ENCODE results near the gene PLIN1. TPM values are rescaled to one million over a fixed set of nuclear protein-coding genes. Genes with fewer than 3 reads are reported as not detected.

Gene PLIN1
- total RNA-seq, 1 donor: under 0.01 TPM

- Histone ChIP-seq H3K4me3 (ENCODE audit: insufficient read depth, low read length) (peak overlapping the region; percentile 63), H3K27ac (ENCODE audit: low read depth, low read length) (peak overlapping the region; percentile 45), H3K4me2 (ENCODE audit: insufficient read depth, low read length) (peak overlapping the region; percentile 79)
These were observed 12.8 kb downstream of the PLIN1 start for GRCh38 chr15:89666184-89666857.

DNA sequence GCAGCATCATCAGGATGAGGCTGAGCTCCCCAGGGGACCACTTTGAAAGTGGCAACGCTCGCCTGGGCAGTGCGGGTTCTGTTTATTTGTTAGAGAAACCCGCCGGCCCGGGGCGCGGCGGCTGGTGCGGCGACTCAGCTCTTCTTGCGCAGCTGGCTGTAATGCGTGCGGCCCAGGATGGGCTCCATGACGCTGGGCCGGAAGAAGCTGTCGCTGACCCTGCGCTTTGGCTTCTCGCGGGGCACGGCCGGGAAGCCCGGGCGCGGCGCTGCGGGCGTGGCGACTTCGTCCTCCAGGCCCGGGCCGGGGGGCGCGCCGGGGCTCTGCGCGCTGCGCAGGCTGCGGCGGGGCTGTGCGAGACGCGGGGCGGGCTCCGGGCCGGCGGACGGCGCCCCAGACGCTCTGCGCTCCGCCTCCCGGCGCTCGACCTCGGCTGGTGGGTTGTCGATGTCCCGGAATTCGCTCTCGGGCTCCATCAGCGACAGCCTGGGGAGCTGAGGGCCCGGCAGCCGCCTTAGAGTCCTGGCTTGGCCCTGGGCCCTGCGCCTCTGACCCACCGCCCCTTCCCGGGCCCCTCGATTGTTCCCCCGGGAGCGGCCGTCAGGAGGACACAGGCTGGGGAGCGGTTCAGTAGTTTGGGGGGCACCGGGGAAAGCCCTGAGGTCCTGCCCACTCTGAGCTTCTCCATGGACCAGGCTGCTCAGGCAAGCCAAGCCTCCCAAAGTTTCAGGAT, 13.6 kb downstream of the PLIN1 start:
- peak overlapping the region; percentile 84 for H2AFZ ChIP-seq (ENCODE audit: low read length)
- H3K27me3 ChIP-seq (ENCODE audit: insufficient read depth, low read length): no peaks in the 10 kb centered on the region
- TF ChIP-seq, protein P1, sequence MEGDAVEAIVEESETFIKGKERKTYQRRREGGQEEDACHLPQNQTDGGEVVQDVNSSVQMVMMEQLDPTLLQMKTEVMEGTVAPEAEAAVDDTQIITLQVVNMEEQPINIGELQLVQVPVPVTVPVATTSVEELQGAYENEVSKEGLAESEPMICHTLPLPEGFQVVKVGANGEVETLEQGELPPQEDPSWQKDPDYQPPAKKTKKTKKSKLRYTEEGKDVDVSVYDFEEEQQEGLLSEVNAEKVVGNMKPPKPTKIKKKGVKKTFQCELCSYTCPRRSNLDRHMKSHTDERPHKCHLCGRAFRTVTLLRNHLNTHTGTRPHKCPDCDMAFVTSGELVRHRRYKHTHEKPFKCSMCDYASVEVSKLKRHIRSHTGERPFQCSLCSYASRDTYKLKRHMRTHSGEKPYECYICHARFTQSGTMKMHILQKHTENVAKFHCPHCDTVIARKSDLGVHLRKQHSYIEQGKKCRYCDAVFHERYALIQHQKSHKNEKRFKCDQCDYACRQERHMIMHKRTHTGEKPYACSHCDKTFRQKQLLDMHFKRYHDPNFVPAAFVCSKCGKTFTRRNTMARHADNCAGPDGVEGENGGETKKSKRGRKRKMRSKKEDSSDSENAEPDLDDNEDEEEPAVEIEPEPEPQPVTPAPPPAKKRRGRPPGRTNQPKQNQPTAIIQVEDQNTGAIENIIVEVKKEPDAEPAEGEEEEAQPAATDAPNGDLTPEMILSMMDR (IDR thresholded peaks at IDR 0.05; ENCODE audit: extremely low read depth, low read depth, low read length): no peak
- H3K4me3 ChIP-seq (ENCODE audit: insufficient read depth, low read length): peak overlapping the region; percentile 63
- no peaks in the 10 kb centered on the region for H3K79me2 ChIP-seq (ENCODE audit: insufficient read depth, low read length)
- H3K27ac ChIP-seq (ENCODE audit: low read depth, low read length): peak overlapping the region; percentile 45
- H3K36me3 ChIP-seq (ENCODE audit: insufficient read depth, low read length): no peaks in the 10 kb centered on the region
- no peaks in the 10 kb centered on the region for H4K20me1 ChIP-seq (ENCODE audit: insufficient read depth, low read length)
- peak; percentile 97 for DNase-seq (ENCODE audit: insufficient read length, low spot score, missing footprints)
- H3K9me3 ChIP-seq (ENCODE audit: low read depth, low read length): no peaks in the 10 kb centered on the region
- peaks cover 27% of the 10 kb centered on the region for H3K4me1 ChIP-seq (ENCODE audit: insufficient read depth, low read length)
- peak overlapping the region; percentile 79 for H3K4me2 ChIP-seq (ENCODE audit: insufficient read depth, low read length)

More at GRCh38 chr15:89666184-89666857, 12.8 kb downstream of the PLIN1 start:
- DNase-seq (ENCODE audit: insufficient read length, low spot score, missing footprints): peak; percentile 77
- Histone ChIP-seq H3K4me1 (ENCODE audit: insufficient read depth, low read length) (peaks cover 27% of the 10 kb centered on the region), H3K9me3 (ENCODE audit: low read depth, low read length) (no peaks in the 10 kb centered on the region), H3K27me3 (ENCODE audit: insufficient read depth, low read length) (no peaks in the 10 kb centered on the region), H2AFZ (ENCODE audit: low read length) (peak overlapping the region; percentile 84), H3K79me2 (ENCODE audit: insufficient read depth, low read length) (no peaks in the 10 kb centered on the region), H4K20me1 (ENCODE audit: insufficient read depth, low read length) (no peaks in the 10 kb centered on the region), H3K36me3 (ENCODE audit: insufficient read depth, low read length) (no peaks in the 10 kb centered on the region)
- TF ChIP-seq, protein P1 (IDR thresholded peaks at IDR 0.05; ENCODE audit: extremely low read depth, low read depth, low read length): no peak

DNA sequence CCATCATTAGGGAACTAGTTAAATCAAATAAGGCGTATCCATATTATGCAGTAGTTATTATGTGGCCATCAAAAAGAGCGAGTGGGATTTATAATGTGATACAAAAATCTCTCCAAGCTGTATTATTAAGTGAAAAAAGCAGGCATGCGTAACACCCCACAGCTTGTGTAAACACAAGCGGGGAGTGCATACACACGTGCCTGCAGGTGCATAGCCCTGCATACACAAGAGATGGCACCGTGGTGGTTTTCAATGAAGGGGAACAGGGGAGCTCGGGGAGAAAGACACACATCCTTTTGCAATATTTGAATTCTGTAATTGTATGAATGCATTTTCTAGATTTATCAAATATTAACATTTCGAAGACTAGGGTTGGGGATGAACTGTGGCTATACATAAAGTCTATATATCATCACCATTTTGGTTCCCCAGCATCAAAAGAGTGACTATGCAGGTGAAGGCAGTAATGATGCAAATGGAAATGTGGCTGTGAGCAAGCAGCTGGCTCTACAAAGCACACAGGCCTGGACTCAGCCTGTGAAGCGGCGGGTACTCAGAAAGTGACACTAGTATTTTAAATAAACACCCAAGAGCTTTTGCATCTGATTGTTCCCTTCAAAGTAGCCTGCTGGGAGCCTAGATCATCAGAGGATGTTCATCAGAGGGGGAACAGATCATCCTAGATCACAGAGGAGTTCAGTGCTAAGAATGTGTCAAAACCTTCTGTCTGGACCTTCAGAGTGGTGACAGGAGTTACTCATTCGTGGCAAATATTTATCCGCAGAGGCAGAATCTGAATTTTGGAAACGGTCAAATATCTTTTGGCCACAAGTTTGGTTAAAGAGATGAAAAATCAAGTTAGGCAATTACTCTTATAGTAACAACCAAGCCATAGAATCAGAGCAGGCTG, 14.5 kb downstream of the PLIN1 start:
- no peak overlapping the region for H2AFZ ChIP-seq (ENCODE audit: low read length)
- H3K27ac ChIP-seq (ENCODE audit: low read depth, low read length): peak overlapping the region; percentile 13
- H3K4me2 ChIP-seq (ENCODE audit: insufficient read depth, low read length): peak overlapping the region; percentile 79
- no peaks in the 10 kb centered on the region for H3K36me3 ChIP-seq (ENCODE audit: insufficient read depth, low read length)
- H3K4me3 ChIP-seq (ENCODE audit: insufficient read depth, low read length): peak overlapping the region; percentile 63
- no peaks in the 10 kb centered on the region for H3K79me2 ChIP-seq (ENCODE audit: insufficient read depth, low read length)
- H3K4me1 ChIP-seq (ENCODE audit: insufficient read depth, low read length): peaks cover 27% of the 10 kb centered on the region
- no peaks in the 10 kb centered on the region for H3K9me3 ChIP-seq (ENCODE audit: low read depth, low read length)
- TF ChIP-seq, protein P1 (IDR thresholded peaks at IDR 0.05; ENCODE audit: extremely low read depth, low read depth, low read length): no peak
- peak; percentile 92 for DNase-seq (ENCODE audit: insufficient read length, low spot score, missing footprints)
- no peaks in the 10 kb centered on the region for H4K20me1 ChIP-seq (ENCODE audit: insufficient read depth, low read length)
- no peaks in the 10 kb centered on the region for H3K27me3 ChIP-seq (ENCODE audit: insufficient read depth, low read length)

Data from osteoblast (primary cell).